ENCODE measurements around the gene KDM4C. TPM values are rescaled to one million over a fixed set of nuclear protein-coding genes. Genes with fewer than 3 reads are reported as not detected.

KDM4C gene
- total and polyA plus RNA-seq, 2 of the 13 experiments (the other 11 are each of a cell fraction or from before 2014, with no cell fraction given) = 19.4 to 23.6 TPM

- ATAC-seq (no peak), DNase-seq (ENCODE audit: low spot score) (no peak), FAIRE-seq (no peak)
- Histone ChIP-seq H3K4me2 (ENCODE audit: low read depth, low read length) (no peak overlapping the region), H3K27ac (ENCODE audit: extremely low read length, insufficient read depth, low read length) (no peak overlapping the region), H3K79me2 (ENCODE audit: insufficient read depth, low read length) (no peaks in the 10 kb centered on the region), H3K36me3 (replicated peaks in 1 of 2; ENCODE audit: control insufficient read depth in 1 of 2, insufficient read depth in 2 of 2, low read length in 2 of 2) (peaks cover 8 to 32% of the 10 kb centered on the region in 2 experiments; a peak in 4 of 5 replicates), H3K4me1 (ENCODE audit: insufficient read depth, low read length) (no peaks in the 10 kb centered on the region), H3K9ac (ENCODE audit: insufficient read depth, low read depth, low read length) (no peak overlapping the region), H3K4me3 (replicated peaks in 1 of 3; ENCODE audit: insufficient read depth in 1 of 3, low read depth in 2 of 3, low read length in 3 of 3) (no peak overlapping the region), H4K20me1 (ENCODE audit: insufficient read depth, low read length) (no peaks in the 10 kb centered on the region), H3K27me3 (ENCODE audit: control insufficient read depth in 1 of 2, insufficient read depth in 2 of 2, low read length in 2 of 2) (no peaks in the 10 kb centered on the region), H2AFZ (ENCODE audit: low read length) (no peak overlapping the region), H3K9me3 (ENCODE audit: low read length) (no peaks in the 10 kb centered on the region)
- BruUV-seq (replicated peaks) = no TSS peak
- WGBS (ENCODE audit: low lambda C conversion rate) = 88% methylated on average over 3 of the region's 3 CpGs
- no peak for TF ChIP-seq JDP2 (CRISPR knock-in tag; IDR thresholded peaks at IDR 0.05; ENCODE audit: borderline replicate concordance)
- no peak for TF ChIP-seq HNF1A (IDR thresholded peaks at IDR 0.05; ENCODE audit: low read depth)
- no peak for TF ChIP-seq HNF1A (CRISPR knock-in tag; IDR thresholded peaks at IDR 0.05; ENCODE audit: borderline replicate concordance)
- no peak for TF ChIP-seq SALL1 (CRISPR knock-in tag; IDR thresholded peaks at IDR 0.05)
- TF ChIP-seq RAD51 (IDR thresholded peaks at IDR 0.05; ENCODE audit: borderline replicate concordance) = no peak
- no peak for TF ChIP-seq RFXANK (CRISPR knock-in tag; IDR thresholded peaks at IDR 0.05)
- no peak for TF ChIP-seq ZNF484 (CRISPR knock-in tag; IDR thresholded peaks at IDR 0.05; ENCODE audit: borderline replicate concordance, low read depth)
- TF ChIP-seq ZNF337 (CRISPR knock-in tag; IDR thresholded peaks at IDR 0.05; ENCODE audit: borderline replicate concordance, low read depth) = no peak
- TF ChIP-seq ZNF615 (CRISPR knock-in tag; IDR thresholded peaks at IDR 0.05; ENCODE audit: borderline replicate concordance) = no peak
- no peak for TF ChIP-seq CBX1 (IDR thresholded peaks at IDR 0.05; ENCODE audit: low read depth)
- TF ChIP-seq TAF15 (IDR thresholded peaks at IDR 0.05; ENCODE audit: low read depth, low read length, poor library complexity, severe bottlenecking) = no peak
- in situ Hi-C loops (cut with HindIII; ENCODE audit: extremely low pct_ligation_motif_present, low pct_unique_long_range_greater_than_20kb) (no loop called here), intact Hi-C loops (cut with micrococcal nuclease; ENCODE audit: unreplicated experiment) (no loop called here)
- POLR2A ChIA-PET = no interaction called here
- CTCF ChIA-PET (ENCODE audit: low intra/inter-chr PET ratio, low total read pairs) = no interaction called here
Observed at GRCh38 chr9:7169717-7170389, 412.1 kb downstream of the KDM4C start.
